ENCODE results near the gene SFTA2. TPM values are rescaled to one million over a fixed set of nuclear protein-coding genes. Genes with fewer than 3 reads are reported as not detected.

Gene SFTA2
- 10 to 100 TPM in 1 of 4 donors, 1 to 10 TPM in 3; 2.0 to 31.7 (median 6.4) TPM for total RNA-seq

DNA sequence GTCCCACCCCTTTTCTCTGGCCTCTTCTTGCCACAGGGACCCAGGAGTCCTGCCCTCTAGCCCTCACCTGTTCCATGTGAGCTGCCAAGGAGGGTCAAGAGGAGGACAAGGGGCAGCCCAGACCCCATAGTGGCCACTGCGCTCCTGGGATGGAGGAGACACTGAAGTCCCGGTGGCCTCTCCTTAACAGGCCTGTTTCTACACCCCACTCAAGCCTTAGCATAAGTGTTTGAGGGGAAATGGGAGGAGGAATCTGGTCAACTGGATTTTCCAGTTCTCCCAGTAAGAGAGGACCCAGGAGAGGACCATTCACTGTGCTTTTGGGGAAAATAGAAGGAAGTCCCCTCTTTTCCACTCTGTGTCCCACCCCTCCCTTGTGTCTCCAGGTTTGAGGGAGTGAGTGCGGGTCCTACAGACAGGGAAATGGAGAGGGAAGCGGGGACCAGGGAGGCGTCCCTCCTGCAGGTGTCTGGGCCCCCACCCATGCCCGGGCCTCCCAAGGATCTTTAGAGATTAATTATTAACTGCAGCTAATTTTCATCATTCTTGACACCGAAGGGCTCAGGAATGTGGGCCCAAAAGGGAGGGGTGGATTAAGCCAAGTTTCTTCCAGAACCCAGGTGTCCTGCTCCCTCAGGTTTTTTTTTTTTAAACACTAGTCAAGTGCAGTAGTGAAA lies at the start of gene SFTA2:
Gene SFTA2, minus strand, starts transcription at position 202 of the 677 bp plus-strand sequence. Its CDS starts 74 bp downstream, at position 128.
- no peaks in the 10 kb centered on the region for H3K36me3 ChIP-seq
- DNase-seq, result no peak
- H3K27me3 ChIP-seq, result no peaks in the 10 kb centered on the region
- peaks cover 0 to 6% (median 0%) of the 10 kb centered on the region in 3 donors for H3K9me3 ChIP-seq
- 56 to 75% methylated on average over 5 to 6 of the region's 7 CpGs for WGBS, 2 donors
- peak within 1 kb of the TSS in 1 of 4 donors; percentile 18 for H3K4me3 ChIP-seq
- intact Hi-C loops (cut with DNase I), result no loop called here
- peak within 1 kb of the TSS in 3 of 4 donors; percentile 56 to 67 (median 66) for H3K27ac ChIP-seq
- TF ChIP-seq, protein P1, sequence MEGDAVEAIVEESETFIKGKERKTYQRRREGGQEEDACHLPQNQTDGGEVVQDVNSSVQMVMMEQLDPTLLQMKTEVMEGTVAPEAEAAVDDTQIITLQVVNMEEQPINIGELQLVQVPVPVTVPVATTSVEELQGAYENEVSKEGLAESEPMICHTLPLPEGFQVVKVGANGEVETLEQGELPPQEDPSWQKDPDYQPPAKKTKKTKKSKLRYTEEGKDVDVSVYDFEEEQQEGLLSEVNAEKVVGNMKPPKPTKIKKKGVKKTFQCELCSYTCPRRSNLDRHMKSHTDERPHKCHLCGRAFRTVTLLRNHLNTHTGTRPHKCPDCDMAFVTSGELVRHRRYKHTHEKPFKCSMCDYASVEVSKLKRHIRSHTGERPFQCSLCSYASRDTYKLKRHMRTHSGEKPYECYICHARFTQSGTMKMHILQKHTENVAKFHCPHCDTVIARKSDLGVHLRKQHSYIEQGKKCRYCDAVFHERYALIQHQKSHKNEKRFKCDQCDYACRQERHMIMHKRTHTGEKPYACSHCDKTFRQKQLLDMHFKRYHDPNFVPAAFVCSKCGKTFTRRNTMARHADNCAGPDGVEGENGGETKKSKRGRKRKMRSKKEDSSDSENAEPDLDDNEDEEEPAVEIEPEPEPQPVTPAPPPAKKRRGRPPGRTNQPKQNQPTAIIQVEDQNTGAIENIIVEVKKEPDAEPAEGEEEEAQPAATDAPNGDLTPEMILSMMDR (IDR thresholded peaks at IDR 0.05), result no peak
- TF ChIP-seq POLR2A (IDR thresholded peaks at IDR 0.05), result no peak
- peaks cover 0 to 43% (median 4%) of the 10 kb centered on the region in 3 donors for H3K4me1 ChIP-seq

DNA sequence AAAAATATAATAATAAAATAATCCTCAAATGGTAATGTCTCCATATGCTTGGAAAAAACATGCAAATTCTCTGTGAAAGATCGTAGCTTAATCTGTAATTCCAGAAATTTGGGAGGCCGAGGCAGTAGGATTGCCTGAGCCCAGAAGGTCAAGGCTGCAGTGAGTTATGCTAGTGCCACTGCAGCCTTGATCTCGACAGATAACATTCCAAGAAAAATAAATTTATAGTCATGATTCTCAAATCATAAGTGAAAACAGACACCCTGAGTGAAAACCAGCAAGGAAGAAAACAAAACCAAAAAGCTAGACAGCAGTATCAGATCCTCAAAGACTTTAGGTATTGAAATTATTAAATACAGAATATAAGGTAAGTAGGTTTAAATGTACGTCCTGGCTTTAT lies 47.7 kb upstream of the SFTA2 start:
- no peak overlapping the region for H3K4me3 ChIP-seq
- WGBS, 2 donors, result 67 to 75% methylated on average over 4 of the region's 4 CpGs
- H3K36me3 ChIP-seq, result no peaks in the 10 kb centered on the region
- H3K27ac ChIP-seq, result no peak overlapping the region
- H3K9me3 ChIP-seq, result no peaks in the 10 kb centered on the region
- TF ChIP-seq POLR2A (IDR thresholded peaks at IDR 0.05), result no peak
- TF ChIP-seq, protein P1 (IDR thresholded peaks at IDR 0.05), result no peak
- H3K27me3 ChIP-seq, result peaks cover 0 to 6% (median 0%) of the 10 kb centered on the region in 4 donors
- intact Hi-C loops (cut with DNase I), result no loop called here
- peaks cover 0 to 45% (median 0%) of the 10 kb centered on the region in 3 donors for H3K4me1 ChIP-seq
- DNase-seq, result no peak

DNA sequence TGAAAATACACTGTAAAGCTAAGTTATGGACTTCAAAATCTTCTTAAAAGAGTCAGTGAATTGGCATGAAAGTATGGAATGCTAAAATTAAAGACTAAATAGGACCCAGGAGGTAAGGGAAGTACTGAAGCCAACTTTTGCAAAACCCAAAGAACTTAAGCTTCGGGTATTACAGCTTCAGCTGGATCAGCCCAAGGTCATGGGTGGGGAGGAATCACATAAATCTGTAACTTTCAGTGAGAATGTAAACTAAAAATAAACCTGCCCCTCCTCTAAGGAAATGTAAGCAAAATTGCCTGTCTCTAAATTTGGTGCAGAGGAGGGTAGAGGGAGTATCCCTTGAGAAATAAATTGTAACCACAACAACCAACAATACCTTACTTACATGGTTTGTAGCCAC lies 47.2 kb upstream of the SFTA2 start:
- no peak for DNase-seq
- H3K4me3 ChIP-seq, result no peak overlapping the region
- peaks cover 0 to 45% (median 0%) of the 10 kb centered on the region in 3 donors for H3K4me1 ChIP-seq
- intact Hi-C loops (cut with DNase I), result no loop called here
- peak overlapping the region in 1 of 4 donors; percentile 48 for H3K27ac ChIP-seq
- H3K36me3 ChIP-seq, result no peaks in the 10 kb centered on the region
- H3K27me3 ChIP-seq, result peaks cover 0 to 6% (median 0%) of the 10 kb centered on the region in 4 donors
- TF ChIP-seq, protein P1 (IDR thresholded peaks at IDR 0.05), result no peak
- no peak for TF ChIP-seq POLR2A (IDR thresholded peaks at IDR 0.05)
- 19 to 50% methylated on average over 1 of the region's 1 CpG for WGBS, 2 donors
- H3K9me3 ChIP-seq, result no peaks in the 10 kb centered on the region

DNA sequence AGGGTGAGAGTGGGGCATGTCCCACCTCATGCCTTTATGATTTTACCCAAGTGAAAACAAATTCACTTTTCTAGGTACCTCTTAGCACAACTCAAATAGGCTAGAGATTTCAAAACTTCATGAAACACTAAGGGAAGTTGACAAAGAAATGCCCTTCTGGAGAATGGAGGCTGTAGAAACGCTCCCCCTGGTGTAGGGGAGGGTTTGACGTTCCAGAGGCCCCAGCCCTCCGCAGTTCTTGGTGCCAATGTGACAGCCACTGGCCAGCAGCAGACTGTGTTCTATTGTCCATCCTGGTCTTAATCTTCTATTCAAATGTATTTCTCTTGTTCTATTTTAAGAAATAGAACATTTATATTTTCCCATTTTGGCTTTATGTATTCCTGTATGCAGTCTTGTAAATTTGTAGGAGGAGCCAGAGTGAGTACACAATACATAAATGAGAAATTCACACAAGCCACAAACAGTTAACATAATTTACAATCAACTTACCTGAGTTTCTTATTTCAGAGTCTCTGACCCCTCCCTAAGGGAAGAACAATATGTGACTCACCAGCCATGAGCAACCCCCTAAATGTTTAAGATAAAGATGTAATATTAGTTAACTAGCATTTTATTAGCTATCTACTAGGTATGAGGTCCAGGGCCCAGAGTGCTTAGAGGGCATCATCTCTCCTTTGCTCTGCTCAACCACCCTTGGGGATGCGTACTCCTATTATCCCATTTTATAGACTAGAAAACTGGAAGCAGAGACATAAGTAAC lies 42.7 kb upstream of the SFTA2 start:
- Histone ChIP-seq H3K27me3 (peaks cover 0 to 11% (median 0%) of the 10 kb centered on the region in 4 donors), H3K9me3 (no peaks in the 10 kb centered on the region), H3K4me1 (peaks cover 0 to 32% (median 0%) of the 10 kb centered on the region in 3 donors), H3K4me3 (no peak overlapping the region), H3K36me3 (no peaks in the 10 kb centered on the region), H3K27ac (no peak overlapping the region)
- TF ChIP-seq, protein P1 (IDR thresholded peaks at IDR 0.05), result no peak
- TF ChIP-seq POLR2A (IDR thresholded peaks at IDR 0.05), result no peak
- 73 to 88% methylated on average over 4 of the region's 4 CpGs for WGBS, 2 donors
- intact Hi-C loops (cut with DNase I), result no loop called here
- no peak for DNase-seq

DNA sequence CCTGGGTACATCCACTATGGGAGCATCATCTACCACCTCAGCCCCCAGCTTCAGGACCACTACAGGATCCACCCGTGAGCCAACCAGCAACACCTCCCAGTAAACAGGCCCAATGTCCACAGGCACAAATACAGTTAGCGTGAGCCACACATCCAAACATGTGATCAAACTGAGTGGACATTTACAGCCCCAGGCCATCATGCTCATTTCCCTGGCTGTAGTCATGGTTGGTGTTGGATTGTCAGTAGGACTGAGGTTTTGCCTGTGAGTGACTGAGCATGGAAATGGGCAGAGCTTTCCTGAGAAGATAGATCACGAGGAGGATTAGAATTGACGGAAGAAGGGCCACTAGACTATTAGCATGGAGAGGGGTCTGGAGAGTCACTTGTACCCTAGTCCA lies 40.8 kb upstream of the SFTA2 start:
- intact Hi-C loops (cut with DNase I), result no loop called here
- no peak for DNase-seq
- 92 to 100% methylated on average over 3 to 4 of the region's 4 CpGs for WGBS, 2 donors
- H3K9me3 ChIP-seq, result no peaks in the 10 kb centered on the region
- peaks cover 0 to 11% (median 0%) of the 10 kb centered on the region in 4 donors for H3K27me3 ChIP-seq
- no peak overlapping the region for H3K4me3 ChIP-seq
- TF ChIP-seq, protein P1 (IDR thresholded peaks at IDR 0.05), result no peak
- TF ChIP-seq POLR2A (IDR thresholded peaks at IDR 0.05), result no peak
- peaks cover 0 to 18% (median 0%) of the 10 kb centered on the region in 3 donors for H3K4me1 ChIP-seq
- H3K27ac ChIP-seq, result peak overlapping the region in 1 of 4 donors; percentile 17
- H3K36me3 ChIP-seq, result no peaks in the 10 kb centered on the region

Data from esophagus squamous epithelium (tissue), 5 donors.